ENCODE results near the gene ENDOV.

ENDOV gene

GRCh38 chr17:80457236-80457856 is 42.4 kb downstream of the ENDOV start:
- TF ChIP-seq CTCF (IDR thresholded peaks at IDR 0.05; ENCODE audit: low read depth, low read length) (no peak), EZH2phosphoT487 (IDR thresholded peaks at IDR 0.05; ENCODE audit: low read depth) (no peak)
- no peaks in the 10 kb centered on the region for H3K9me3 ChIP-seq (ENCODE audit: insufficient read depth, low read length)
- H3K4me3 ChIP-seq (ENCODE audit: low read length), result no peak overlapping the region
- H3K27ac ChIP-seq (ENCODE audit: low read length), result no peak overlapping the region
- H3K9ac ChIP-seq (ENCODE audit: low read length), result no peak overlapping the region
- peaks cover 9% of the 10 kb centered on the region; the same call in 1 of the 2 replicates for H3K79me2 ChIP-seq (ENCODE audit: low read length)
- no peaks in the 10 kb centered on the region for H4K20me1 ChIP-seq (ENCODE audit: insufficient read depth, low read length)
- H3K4me1 ChIP-seq (ENCODE audit: low read length), result peaks cover 14% of the 10 kb centered on the region
- H3K36me3 ChIP-seq (replicated peaks; ENCODE audit: low read depth, low read length), result no peaks in the 10 kb centered on the region
- no peak overlapping the region for H2AFZ ChIP-seq (ENCODE audit: low read depth, low read length)
- 0 out of 2 replicates have a peak, but pooled peaks cover 5% of the 10 kb centered on the region for H3K27me3 ChIP-seq (ENCODE audit: low read depth, low read length)
- no peak overlapping the region for H3K4me2 ChIP-seq (ENCODE audit: low read length)

GRCh38 chr17:80458016-80458415 is 43.0 kb downstream of the ENDOV start:
- Histone ChIP-seq H3K4me3 (ENCODE audit: low read length) (no peak overlapping the region), H3K4me2 (ENCODE audit: low read length) (no peak overlapping the region), H3K9ac (ENCODE audit: low read length) (no peak overlapping the region), H3K36me3 (replicated peaks; ENCODE audit: low read depth, low read length) (no peaks in the 10 kb centered on the region), H3K27ac (ENCODE audit: low read length) (no peak overlapping the region), H3K4me1 (ENCODE audit: low read length) (peaks cover 14% of the 10 kb centered on the region), H3K79me2 (ENCODE audit: low read length) (peaks cover 9% of the 10 kb centered on the region; the same call in 1 of the 2 replicates), H3K9me3 (ENCODE audit: insufficient read depth, low read length) (no peaks in the 10 kb centered on the region), H3K27me3 (ENCODE audit: low read depth, low read length) (0 out of 2 replicates have a peak, but pooled peaks cover 5% of the 10 kb centered on the region), H4K20me1 (ENCODE audit: insufficient read depth, low read length) (no peaks in the 10 kb centered on the region), H2AFZ (ENCODE audit: low read depth, low read length) (no peak overlapping the region)
- TF ChIP-seq CTCF (IDR thresholded peaks at IDR 0.05; ENCODE audit: low read depth, low read length), result no peak
- TF ChIP-seq EZH2phosphoT487 (IDR thresholded peaks at IDR 0.05; ENCODE audit: low read depth), result no peak

- H2AFZ ChIP-seq (ENCODE audit: low read depth, low read length), result no peak overlapping the region
- no peaks in the 10 kb centered on the region for H3K36me3 ChIP-seq (replicated peaks; ENCODE audit: low read depth, low read length)
- no peak overlapping the region for H3K4me2 ChIP-seq (ENCODE audit: low read length)
- no peaks in the 10 kb centered on the region for H3K9me3 ChIP-seq (ENCODE audit: insufficient read depth, low read length)
- no peak overlapping the region for H3K27ac ChIP-seq (ENCODE audit: low read length)
- H3K4me3 ChIP-seq (ENCODE audit: low read length), result no peak overlapping the region
- H3K79me2 ChIP-seq (ENCODE audit: low read length), result peaks cover 1% of the 10 kb centered on the region; the same call in 1 of the 2 replicates
- H3K27me3 ChIP-seq (ENCODE audit: low read depth, low read length), result 0 out of 2 replicates have a peak, but pooled peaks cover 5% of the 10 kb centered on the region
- H3K9ac ChIP-seq (ENCODE audit: low read length), result no peak overlapping the region
- peaks cover 7% of the 10 kb centered on the region for H3K4me1 ChIP-seq (ENCODE audit: low read length)
- no peaks in the 10 kb centered on the region for H4K20me1 ChIP-seq (ENCODE audit: insufficient read depth, low read length)
- TF ChIP-seq EZH2phosphoT487 (IDR thresholded peaks at IDR 0.05; ENCODE audit: low read depth) (no peak), CTCF (IDR thresholded peaks at IDR 0.05; ENCODE audit: low read depth, low read length) (no peak)
Observed at GRCh38 chr17:80459234-80459633, 44.3 kb downstream of the ENDOV start.

- TF ChIP-seq EZH2phosphoT487 (IDR thresholded peaks at IDR 0.05; ENCODE audit: low read depth), result no peak
- TF ChIP-seq CTCF (IDR thresholded peaks at IDR 0.05; ENCODE audit: low read depth, low read length), result no peak
- no peak overlapping the region for H3K4me3 ChIP-seq (ENCODE audit: low read length)
Observed at GRCh38 chr17:80460429-80460834, 45.5 kb downstream of the ENDOV start.

More at GRCh38 chr17:80460429-80460834, 45.5 kb downstream of the ENDOV start:
- Histone ChIP-seq H3K9me3 (ENCODE audit: insufficient read depth, low read length) (no peaks in the 10 kb centered on the region), H3K4me1 (ENCODE audit: low read length) (peaks cover 7% of the 10 kb centered on the region), H3K79me2 (ENCODE audit: low read length) (no peaks in the 10 kb centered on the region), H3K4me2 (ENCODE audit: low read length) (no peak overlapping the region), H4K20me1 (ENCODE audit: insufficient read depth, low read length) (no peaks in the 10 kb centered on the region), H3K27me3 (ENCODE audit: low read depth, low read length) (peaks cover 13% of the 10 kb centered on the region; the same call in 1 of the 2 replicates), H2AFZ (ENCODE audit: low read depth, low read length) (no peak overlapping the region), H3K27ac (ENCODE audit: low read length) (no peak overlapping the region), H3K9ac (ENCODE audit: low read length) (no peak overlapping the region), H3K36me3 (replicated peaks; ENCODE audit: low read depth, low read length) (no peaks in the 10 kb centered on the region)

All from OCI-LY3 (cell line).